HEK293T (cell line): ENCODE results near the gene CCDC146.
"Not testable (repeated sequence)": the region's sequence is repeated elsewhere in the genome, so short reads cannot be mapped to it uniquely, and the experiment has no call there.

Experiments
- CTCF ChIA-PET: fragments of 350-600 bp; formaldehyde crosslinking; extraction: SDS; loops from one replicate; lab custom pipeline; 2021; ENCODE audit warnings: antibody characterized with exemption, inconsistent platforms; lab: Yijun Ruan, JAX
- POLR2A ChIA-PET: fragments of 350-600 bp; formaldehyde crosslinking; extraction: SDS; loops from one replicate; lab custom pipeline; 2020; ENCODE audit warnings: antibody characterized with exemption, inconsistent platforms; lab: Yijun Ruan, JAX
- DNase-seq: peaks from one replicate; pipeline ENCODE4 v3.0.0; 2012; ENCODE audit warnings: mixed read lengths; ENCODE audit errors: extremely low spot score
- ARNT ChIP-seq: fragments of 450-650 bp; IDR thresholded peaks from 2 replicates; pipeline ENCODE4 v1.6.1; 2017; ENCODE audit warnings: mild to moderate bottlenecking
- BHLHE40 ChIP-seq: fragments of 450-650 bp; IDR thresholded peaks from 2 replicates; pipeline ENCODE4 v1.6.1; 2016; ENCODE audit warnings: mild to moderate bottlenecking, moderate library complexity, borderline replicate concordance
- CTBP1 ChIP-seq: fragments of 450-650 bp; IDR thresholded peaks from 2 replicates; pipeline ENCODE4 v1.6.1; 2016; ENCODE audit warnings: borderline replicate concordance
- ELF4 ChIP-seq: fragments of 450-650 bp; IDR thresholded peaks from 2 replicates; pipeline ENCODE4 v1.6.1; 2017; ENCODE audit warnings: antibody characterized with exemption
- FOXA1 ChIP-seq: fragments of 450-650 bp; IDR thresholded peaks from 2 replicates; pipeline ENCODE4 v1.6.1; 2016; ENCODE audit warnings: mild to moderate bottlenecking
- FOXK2 ChIP-seq: fragments of 450-650 bp; IDR thresholded peaks from 2 replicates; pipeline ENCODE4 v1.6.1; 2016; ENCODE audit warnings: mild to moderate bottlenecking
- FOXM1 ChIP-seq: fragments of 450-650 bp; IDR thresholded peaks from 2 replicates; pipeline ENCODE4 v1.6.1; 2017; ENCODE audit warnings: mild to moderate bottlenecking, borderline replicate concordance
- HDGF ChIP-seq: fragments of 450-650 bp; IDR thresholded peaks from 2 replicates; pipeline ENCODE4 v1.6.1; 2017; ENCODE audit warnings: antibody characterized with exemption, borderline replicate concordance
- L3MBTL2 ChIP-seq: fragments of 450-650 bp; conservative IDR thresholded peaks from 2 replicates; pipeline ENCODE4 v1.6.1; 2016; ENCODE audit warnings: mild to moderate bottlenecking
- LEF1 ChIP-seq: fragments of 450-650 bp; IDR thresholded peaks from 2 replicates; pipeline ENCODE4 v1.6.1; 2017; ENCODE audit warnings: mild to moderate bottlenecking, borderline replicate concordance
- NFRKB ChIP-seq: fragments of 450-650 bp; IDR thresholded peaks from 2 replicates; pipeline ENCODE4 v1.6.1; 2016; ENCODE audit warnings: mild to moderate bottlenecking, moderate library complexity
- SP1 ChIP-seq: fragments of 450-650 bp; IDR thresholded peaks from 2 replicates; pipeline ENCODE4 v1.6.1; 2017
- SUZ12 ChIP-seq: fragments of 450-650 bp; IDR thresholded peaks from 2 replicates; pipeline ENCODE4 v1.6.1; 2016; ENCODE audit warnings: mild to moderate bottlenecking
- TARDBP ChIP-seq: fragments of 450-650 bp; IDR thresholded peaks from 2 replicates; pipeline ENCODE4 v1.6.1; 2016
- ZNF384 ChIP-seq: fragments of 450-650 bp; IDR thresholded peaks from 2 replicates; pipeline ENCODE4 v1.6.1; 2016
- TF ChIP-seq, protein P1 (sequence below): fragments of 450-650 bp; IDR thresholded peaks from 2 replicates; pipeline ENCODE4 v1.6.1; 2016

The CCDC146 gene

GRCh38 chr7:77329466-77330168 lies 207.2 kb downstream of the CCDC146 start:
- CTCF ChIA-PET: interaction anchor here (0.6 kb wide), 1 partner anchor 43 kb away, joined by 3 read pairs; no protein-coding TSS in a partner anchor
- POLR2A ChIA-PET: no interaction called here
- no peak for DNase-seq
- TF ChIP-seq ELF4 (no peak), L3MBTL2 (no peak), ZNF384 (no peak), BHLHE40 (no peak), FOXM1 (no peak), FOXK2 (no peak), SP1 (no peak), FOXA1 (no peak), TARDBP (no peak), LEF1 (no peak), SUZ12 (no peak), HDGF (no peak)

DNA sequence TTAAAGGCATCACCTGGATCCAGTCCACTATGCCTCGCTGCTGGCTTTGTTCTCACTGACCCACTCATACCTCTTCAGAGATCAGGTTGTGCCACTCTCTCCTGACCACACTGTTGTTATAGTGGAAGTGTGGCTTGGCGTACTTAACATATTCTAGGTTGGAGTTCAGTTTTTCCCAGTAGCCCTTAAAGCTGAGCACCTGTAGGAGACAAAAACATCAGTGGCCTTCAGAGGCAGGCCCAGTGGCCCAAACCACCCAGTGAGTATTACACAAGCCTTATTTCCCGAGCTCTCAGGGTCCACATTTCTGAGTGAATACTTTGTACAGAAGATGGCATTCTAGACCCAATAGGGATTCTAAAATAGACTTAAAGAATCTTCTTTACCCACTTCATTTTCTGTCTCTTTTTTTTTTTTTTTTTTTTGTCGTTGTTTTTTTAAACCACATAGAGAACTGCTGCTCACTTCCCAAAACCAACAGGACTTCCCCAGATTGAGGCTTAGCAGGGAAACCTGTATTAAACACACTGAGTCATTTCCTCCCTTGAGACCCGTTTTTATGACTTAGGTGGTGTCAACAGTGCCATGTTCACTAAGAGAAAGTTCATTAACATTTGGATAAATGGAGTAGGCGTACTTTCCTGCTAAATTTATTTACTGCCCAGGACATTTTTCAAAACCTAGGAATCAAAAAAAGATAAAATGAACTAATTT lies 207.9 kb downstream of the CCDC146 start:
- ChIA-PET CTCF (no interaction called here), POLR2A (no interaction called here)
- DNase-seq: no peak
- TF ChIP-seq ARNT (no peak), TARDBP (no peak), FOXM1 (no peak), NFRKB (no peak), SUZ12 (no peak), HDGF (no peak), LEF1 (no peak), BHLHE40 (no peak), FOXA1 (no peak), ZNF384 (no peak), L3MBTL2 (no peak), SP1 (no peak)
- TF ChIP-seq, protein P1, sequence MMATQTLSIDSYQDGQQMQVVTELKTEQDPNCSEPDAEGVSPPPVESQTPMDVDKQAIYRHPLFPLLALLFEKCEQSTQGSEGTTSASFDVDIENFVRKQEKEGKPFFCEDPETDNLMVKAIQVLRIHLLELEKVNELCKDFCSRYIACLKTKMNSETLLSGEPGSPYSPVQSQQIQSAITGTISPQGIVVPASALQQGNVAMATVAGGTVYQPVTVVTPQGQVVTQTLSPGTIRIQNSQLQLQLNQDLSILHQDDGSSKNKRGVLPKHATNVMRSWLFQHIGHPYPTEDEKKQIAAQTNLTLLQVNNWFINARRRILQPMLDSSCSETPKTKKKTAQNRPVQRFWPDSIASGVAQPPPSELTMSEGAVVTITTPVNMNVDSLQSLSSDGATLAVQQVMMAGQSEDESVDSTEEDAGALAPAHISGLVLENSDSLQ: no peak

DNA sequence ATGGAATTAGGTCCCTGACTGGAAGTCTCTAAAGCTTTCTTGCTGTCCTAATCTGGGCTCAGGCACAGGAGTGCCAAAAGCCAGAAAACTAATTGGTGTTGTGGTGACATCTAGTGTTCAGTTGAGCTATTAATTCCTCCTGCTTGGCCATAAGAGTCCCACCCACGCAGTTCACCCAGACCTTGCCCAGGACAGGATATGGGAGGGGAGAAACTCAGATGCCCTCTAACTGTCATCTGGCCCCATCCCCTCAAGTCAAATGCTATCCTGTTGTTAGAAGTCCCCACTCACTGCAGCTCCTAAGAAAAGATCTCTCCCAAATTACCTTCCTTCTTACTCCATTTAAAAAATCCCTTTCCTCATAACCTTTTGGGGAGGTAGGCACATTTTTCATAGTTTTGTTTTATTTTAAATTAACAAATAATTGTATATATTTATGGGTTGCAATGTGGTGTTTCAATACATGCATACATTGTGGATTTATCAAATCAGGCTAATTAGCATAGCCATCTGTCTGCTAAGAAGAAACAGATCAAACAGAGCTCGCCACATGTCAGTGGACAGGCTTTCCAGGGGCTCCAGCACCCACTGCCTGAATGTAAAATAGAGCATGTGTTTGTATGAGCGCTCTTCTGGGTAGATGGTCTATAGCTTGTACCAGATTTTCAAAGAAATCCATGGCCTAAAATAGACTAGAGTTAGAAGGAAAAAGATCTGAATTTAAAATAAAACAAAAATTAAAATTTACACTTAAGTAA lies 209.7 kb downstream of the CCDC146 start:
- peak; percentile 78 for DNase-seq
- TF ChIP-seq, protein P1: no peak
- TF ChIP-seq SP1 (no peak), LEF1 (no peak), L3MBTL2 (no peak), ARNT (no peak), FOXM1 (no peak), TARDBP (no peak), ZNF384 (no peak), HDGF (no peak), NFRKB (no peak), CTBP1 (no peak), ELF4 (no peak), BHLHE40 (no peak)
- ChIA-PET POLR2A (no interaction called here), CTCF (interaction anchor here (0.6 to 1.0 kb wide), 7 partner anchors 12 to 1595 kb away, joined by 3 to 4 read pairs (median 3); partner anchors contain the start of gene CCDC146)

GRCh38 chr7:77334039-77334438 lies 211.6 kb downstream of the CCDC146 start:
- DNase-seq, POLR2A ChIA-PET, CTCF ChIA-PET: not testable (repeated sequence)

DNA sequence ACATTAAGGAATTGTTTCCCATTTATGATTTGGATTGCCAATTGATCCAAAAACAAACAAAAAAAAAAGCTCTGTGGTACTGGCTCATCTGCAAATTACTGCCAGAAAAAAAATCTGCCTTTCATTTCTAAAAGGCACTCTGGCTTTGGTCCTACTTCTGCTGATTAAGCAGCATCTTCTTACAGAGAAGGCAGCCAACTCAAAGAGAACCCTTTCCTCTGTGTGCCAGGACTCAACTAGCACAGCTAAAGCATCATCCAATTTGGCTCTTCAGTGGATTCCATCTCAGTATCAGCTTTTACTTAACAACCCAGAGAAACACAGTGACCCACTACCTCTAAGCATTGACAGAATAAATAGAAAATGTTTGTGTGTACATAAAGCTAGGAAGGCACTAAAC lies 213.2 kb downstream of the CCDC146 start:
- POLR2A ChIA-PET: no interaction called here
- CTCF ChIA-PET: interaction anchor here (0.6 kb wide), 1 partner anchor 18 kb away, joined by 3 read pairs; no protein-coding TSS in a partner anchor
- TF ChIP-seq TARDBP (no peak), SP1 (no peak), L3MBTL2 (no peak), ARNT (no peak), NFRKB (no peak), FOXK2 (no peak), FOXA1 (no peak), ELF4 (no peak), BHLHE40 (no peak), ZNF384 (no peak), SUZ12 (no peak), LEF1 (no peak), CTBP1 (no peak), FOXM1 (no peak), HDGF (no peak)
- TF ChIP-seq, protein P1: no peak
- DNase-seq: no peak
